GM23338 (cell line): ENCODE measurements around the gene ALS2. TPM values are rescaled to one million over a fixed set of nuclear protein-coding genes. Genes with fewer than 3 reads are reported as not detected.

Experiments
- ATAC-seq: fragments of 200-7000 bp; cut with Tn5 transposase; 3 replicates; pipeline ENCODE4 v1.9.1; 2020
- DNase-seq: peaks from one replicate; pipeline ENCODE4 v3.0.0-alpha.2; 2015; ENCODE audit warnings: low spot score
- H2AFZ ChIP-seq: fragments of 200-600 bp; sonication (generic); 2 replicates; pipeline ENCODE4 v1.8.0; 2016; ENCODE audit warnings: antibody characterized with exemption, mild to moderate bottlenecking, moderate library complexity
- H3F3A ChIP-seq: fragments of 200-600 bp; sonication (generic); replicated peaks from 2 replicates; pipeline ENCODE4 v1.8.0; 2017; ENCODE audit warnings: antibody characterized with exemption, mixed run types, low read depth
- H3K27ac ChIP-seq: fragments of 200-600 bp; sonication (generic); 2 replicates; pipeline ENCODE4 v1.6.1; 2016; ENCODE audit warnings: low read depth
- H3K27me3 ChIP-seq: fragments of 200-600 bp; sonication (generic); 2 replicates; pipeline ENCODE4 v1.8.0; 2016; ENCODE audit warnings: mild to moderate bottlenecking, mixed run types, moderate library complexity; ENCODE audit not compliant: insufficient read depth
- H3K36me3 ChIP-seq: fragments of 200-600 bp; sonication (generic); 2 replicates; pipeline ENCODE4 v1.8.0; 2016; ENCODE audit warnings: mild to moderate bottlenecking; ENCODE audit not compliant: insufficient read depth
- H3K4me1 ChIP-seq: fragments of 200-600 bp; sonication (generic); 2 replicates; pipeline ENCODE4 v1.8.0; 2016; ENCODE audit warnings: mild to moderate bottlenecking, moderate library complexity; ENCODE audit not compliant: insufficient read depth
- H3K4me2 ChIP-seq: fragments of 200-600 bp; sonication (generic); 2 replicates; pipeline ENCODE4 v1.7.1; 2017; ENCODE audit warnings: mixed run types
- H3K4me3 ChIP-seq: fragments of 200-600 bp; sonication (generic); 2 replicates; pipeline ENCODE4 v1.6.1; 2016; ENCODE audit warnings: mixed run types
- H3K79me2 ChIP-seq: fragments of 200-600 bp; sonication (generic); replicated peaks from 2 replicates; pipeline ENCODE4 v1.8.0; 2017; ENCODE audit warnings: mild to moderate bottlenecking; ENCODE audit not compliant: insufficient read depth
- H3K9me2 ChIP-seq: fragments of 200-600 bp; sonication (generic); 2 replicates; pipeline ENCODE4 v1.8.0; 2017; ENCODE audit not compliant: insufficient read depth
- H4K20me1 ChIP-seq: fragments of 200-600 bp; sonication (generic); replicated peaks from 2 replicates; pipeline ENCODE4 v1.8.0; 2017; ENCODE audit warnings: mild to moderate bottlenecking; ENCODE audit not compliant: insufficient read depth
- H3K27ac Mint-ChIP-seq: 2 replicates; pipeline ENCODE4 v1.8.0; 2020; ENCODE audit warnings: inconsistent platforms, mild to moderate bottlenecking, moderate library complexity, mixed read lengths
- H3K27me3 Mint-ChIP-seq: 3 replicates; pipeline ENCODE4 v1.8.0; 2022; ENCODE audit warnings: low read depth, mild to moderate bottlenecking, moderate library complexity, mixed read lengths, inconsistent platforms; ENCODE audit not compliant: insufficient read depth, poor library complexity
- H3K36me3 Mint-ChIP-seq: 3 replicates; pipeline ENCODE4 v1.8.0; 2021; ENCODE audit warnings: low read depth, mild to moderate bottlenecking, inconsistent platforms, moderate library complexity, mixed read lengths
- H3K4me1 Mint-ChIP-seq: 3 replicates; pipeline ENCODE4 v1.8.0; 2020; ENCODE audit warnings: mild to moderate bottlenecking, inconsistent platforms, mixed read lengths
- H3K4me3 Mint-ChIP-seq: 3 replicates; pipeline ENCODE4 v1.8.0; 2021; ENCODE audit warnings: moderate library complexity, mild to moderate bottlenecking, inconsistent platforms, mixed read lengths
- H3K9me3 Mint-ChIP-seq: 3 replicates; pipeline ENCODE4 v1.8.0; 2020; ENCODE audit warnings: moderate library complexity, mild to moderate bottlenecking, inconsistent platforms, mixed read lengths
- CREB1 ChIP-seq: fragments of 250-450 bp; sonication (Bioruptor Pico); IDR thresholded peaks from 2 replicates; pipeline ENCODE4 v1.5.0; 2020; ENCODE audit warnings: low read depth, mild to moderate bottlenecking, moderate library complexity
- EZH2 ChIP-seq: fragments of 200-600 bp; sonication (generic); IDR thresholded peaks from one replicate; pipeline ENCODE4 v1.8.0; 2017; ENCODE audit warnings: antibody characterized with exemption, mild to moderate bottlenecking, low read depth; ENCODE audit not compliant: unreplicated experiment
- JUNB ChIP-seq: IDR thresholded peaks from one replicate; pipeline ENCODE4 v1.6.1; 2016; ENCODE audit warnings: antibody characterized with exemption; ENCODE audit not compliant: unreplicated experiment
- NANOG ChIP-seq: IDR thresholded peaks from 2 replicates; pipeline ENCODE4 v1.6.1; 2016; ENCODE audit warnings: antibody characterized with exemption, borderline replicate concordance
- POLR2AphosphoS5 ChIP-seq: IDR thresholded peaks from 2 replicates; pipeline ENCODE4 v1.6.1; 2016; ENCODE audit warnings: antibody characterized with exemption, low read depth
- STAT1 ChIP-seq: IDR thresholded peaks from one replicate; pipeline ENCODE4 v1.6.1; 2016; ENCODE audit warnings: antibody characterized with exemption; ENCODE audit not compliant: unreplicated experiment
- ZNF331 ChIP-seq: fragments of 250-450 bp; sonication (Bioruptor Pico); IDR thresholded peaks from 2 replicates; pipeline ENCODE4 v1.5.0; 2020; ENCODE audit warnings: low read depth, mild to moderate bottlenecking, moderate library complexity
- polyA plus RNA-seq: library from polyadenylated mRNA; unstranded; fragments of >200 nt; fragmentation: Nextera tagmentation; extraction: Ambion mirVana; gene quantifications from 2 replicates; pipeline ENCODE4 v1.2.1, GENCODE V29; 2016
- total RNA-seq: library from RNA; depleted of rRNA; stranded (reverse); fragments of >200 nt; shearing (Covaris generic); gene quantifications from 2 replicates; pipeline ENCODE4 v1.2.3, GENCODE V29; 2014
- TF ChIP-seq, protein P1 (sequence below): IDR thresholded peaks from one replicate; pipeline ENCODE4 v1.6.1; 2018; ENCODE audit warnings: antibody characterized with exemption; ENCODE audit not compliant: unreplicated experiment
- TF ChIP-seq, protein P2 (sequence below), 2 experiments: fragments of 200-600 bp in 1 of 2; sonication (generic) in 1 of 2; conservative IDR thresholded peaks; 2 replicates each; pipeline versions ENCODE4 v1.5.1 to v1.6.1; 2016 to 2017; ENCODE audit warnings: antibody characterized with exemption in 2 of 2, low read depth in 2 of 2, mild to moderate bottlenecking in 2 of 2, moderate library complexity in 1 of 2

Gene ALS2
- total and polyA plus RNA-seq, 2 experiments from 2014 or later, result 9.6 to 43.3 TPM

DNA sequence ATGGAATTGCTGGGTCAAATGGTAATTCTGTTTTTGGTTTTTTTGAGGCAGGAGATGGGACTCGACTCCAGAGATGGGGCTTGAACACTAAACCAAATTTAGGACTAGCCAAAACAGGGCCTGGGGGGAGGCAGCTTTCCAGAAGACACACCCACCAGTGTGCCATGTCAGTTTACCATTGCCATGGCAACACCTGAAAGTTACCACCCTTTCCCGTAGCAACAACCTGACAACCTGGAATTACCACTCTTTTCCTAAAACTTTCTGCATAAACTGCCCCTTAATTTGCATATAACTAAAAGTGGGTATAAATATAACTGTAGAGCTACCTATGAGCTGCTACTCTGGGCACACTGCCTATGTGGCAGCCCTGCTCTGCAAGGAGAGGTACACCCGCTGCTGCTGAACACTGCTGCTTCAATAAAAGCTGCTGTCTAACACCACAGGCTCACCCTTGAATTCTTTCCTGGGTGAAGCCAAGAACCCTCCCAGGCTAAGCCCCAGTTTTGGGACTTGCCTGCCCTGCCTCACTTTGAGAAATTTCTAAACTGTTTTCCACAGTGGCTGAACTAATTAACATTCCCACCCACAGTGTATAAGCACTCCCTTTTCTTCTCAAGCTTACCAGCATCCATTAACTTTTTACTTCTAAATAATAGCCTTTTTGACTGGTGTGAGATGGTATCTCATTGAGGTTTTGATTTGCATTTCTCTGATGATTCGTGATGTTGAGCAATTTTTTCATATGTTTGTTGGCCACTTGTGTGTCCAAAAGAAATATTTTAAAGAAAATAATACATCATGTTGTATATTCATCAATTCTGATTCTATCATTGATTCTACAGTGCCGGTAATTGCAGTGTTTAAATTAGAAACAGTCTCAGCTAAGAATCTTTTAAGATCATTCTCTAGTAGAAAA, 36.2 kb upstream of the ALS2 start:
- Histone ChIP-seq H3K36me3 (no peaks in the 10 kb centered on the region), H3K27me3 (no peaks in the 10 kb centered on the region), H3K4me3 (no peak overlapping the region), H4K20me1 (no peaks in the 10 kb centered on the region), H2AFZ (no peak overlapping the region), H3K27ac (no peak overlapping the region), H3K4me1 (no peaks in the 10 kb centered on the region), H3K4me2 (no peak overlapping the region), H3F3A (no peaks in the 10 kb centered on the region), H3K9me2 (no peaks in the 10 kb centered on the region), H3K79me2 (no peaks in the 10 kb centered on the region)
- DNase-seq (no peak), ATAC-seq (no peak)
- Mint-ChIP-seq H3K27me3 (no peaks in the 10 kb centered on the region), H3K4me3 (no peak overlapping the region), H3K36me3 (peaks cover 6% of the 10 kb centered on the region; the same call in 1 of the 3 replicates), H3K4me1 (no peaks in the 10 kb centered on the region), H3K9me3 (peaks cover 17% of the 10 kb centered on the region; the same call in 2 of the 3 replicates), H3K27ac (no peak overlapping the region)
- no peak for TF ChIP-seq NANOG
- no peak for TF ChIP-seq CREB1 (CRISPR knock-in tag)
- no peak for TF ChIP-seq JUNB
- no peak for TF ChIP-seq ZNF331 (CRISPR knock-in tag)
- TF ChIP-seq STAT1, result no peak
- TF ChIP-seq, protein P1, sequence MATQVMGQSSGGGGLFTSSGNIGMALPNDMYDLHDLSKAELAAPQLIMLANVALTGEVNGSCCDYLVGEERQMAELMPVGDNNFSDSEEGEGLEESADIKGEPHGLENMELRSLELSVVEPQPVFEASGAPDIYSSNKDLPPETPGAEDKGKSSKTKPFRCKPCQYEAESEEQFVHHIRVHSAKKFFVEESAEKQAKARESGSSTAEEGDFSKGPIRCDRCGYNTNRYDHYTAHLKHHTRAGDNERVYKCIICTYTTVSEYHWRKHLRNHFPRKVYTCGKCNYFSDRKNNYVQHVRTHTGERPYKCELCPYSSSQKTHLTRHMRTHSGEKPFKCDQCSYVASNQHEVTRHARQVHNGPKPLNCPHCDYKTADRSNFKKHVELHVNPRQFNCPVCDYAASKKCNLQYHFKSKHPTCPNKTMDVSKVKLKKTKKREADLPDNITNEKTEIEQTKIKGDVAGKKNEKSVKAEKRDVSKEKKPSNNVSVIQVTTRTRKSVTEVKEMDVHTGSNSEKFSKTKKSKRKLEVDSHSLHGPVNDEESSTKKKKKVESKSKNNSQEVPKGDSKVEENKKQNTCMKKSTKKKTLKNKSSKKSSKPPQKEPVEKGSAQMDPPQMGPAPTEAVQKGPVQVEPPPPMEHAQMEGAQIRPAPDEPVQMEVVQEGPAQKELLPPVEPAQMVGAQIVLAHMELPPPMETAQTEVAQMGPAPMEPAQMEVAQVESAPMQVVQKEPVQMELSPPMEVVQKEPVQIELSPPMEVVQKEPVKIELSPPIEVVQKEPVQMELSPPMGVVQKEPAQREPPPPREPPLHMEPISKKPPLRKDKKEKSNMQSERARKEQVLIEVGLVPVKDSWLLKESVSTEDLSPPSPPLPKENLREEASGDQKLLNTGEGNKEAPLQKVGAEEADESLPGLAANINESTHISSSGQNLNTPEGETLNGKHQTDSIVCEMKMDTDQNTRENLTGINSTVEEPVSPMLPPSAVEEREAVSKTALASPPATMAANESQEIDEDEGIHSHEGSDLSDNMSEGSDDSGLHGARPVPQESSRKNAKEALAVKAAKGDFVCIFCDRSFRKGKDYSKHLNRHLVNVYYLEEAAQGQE, result no peak
- no peak for TF ChIP-seq EZH2
- TF ChIP-seq, protein P2, sequence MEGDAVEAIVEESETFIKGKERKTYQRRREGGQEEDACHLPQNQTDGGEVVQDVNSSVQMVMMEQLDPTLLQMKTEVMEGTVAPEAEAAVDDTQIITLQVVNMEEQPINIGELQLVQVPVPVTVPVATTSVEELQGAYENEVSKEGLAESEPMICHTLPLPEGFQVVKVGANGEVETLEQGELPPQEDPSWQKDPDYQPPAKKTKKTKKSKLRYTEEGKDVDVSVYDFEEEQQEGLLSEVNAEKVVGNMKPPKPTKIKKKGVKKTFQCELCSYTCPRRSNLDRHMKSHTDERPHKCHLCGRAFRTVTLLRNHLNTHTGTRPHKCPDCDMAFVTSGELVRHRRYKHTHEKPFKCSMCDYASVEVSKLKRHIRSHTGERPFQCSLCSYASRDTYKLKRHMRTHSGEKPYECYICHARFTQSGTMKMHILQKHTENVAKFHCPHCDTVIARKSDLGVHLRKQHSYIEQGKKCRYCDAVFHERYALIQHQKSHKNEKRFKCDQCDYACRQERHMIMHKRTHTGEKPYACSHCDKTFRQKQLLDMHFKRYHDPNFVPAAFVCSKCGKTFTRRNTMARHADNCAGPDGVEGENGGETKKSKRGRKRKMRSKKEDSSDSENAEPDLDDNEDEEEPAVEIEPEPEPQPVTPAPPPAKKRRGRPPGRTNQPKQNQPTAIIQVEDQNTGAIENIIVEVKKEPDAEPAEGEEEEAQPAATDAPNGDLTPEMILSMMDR (conservative IDR thresholded peaks at IDR 0.05; ENCODE audit: low read depth in 2 of 2), result no peak
- TF ChIP-seq POLR2AphosphoS5, result no peak
